A673 (cell line): Measurements from ENCODE around the gene RSBN1. TPM values are rescaled to one million over a fixed set of nuclear protein-coding genes. Genes with fewer than 3 reads are reported as not detected.
"Not testable (repeated sequence)": the region's sequence is repeated elsewhere in the genome, so short reads cannot be mapped to it uniquely, and the experiment has no call there.

Experiments used
- BruUV-seq: library from RNA; stranded (reverse); fragments of 400-500 nt; replicated peaks from 2 replicates; lab custom pipeline; 2021; lab: Mats Ljungman, UMichigan
- CTCF ChIA-PET: fragments of 300-600 bp; sonication (Branson Sonifier 250); formaldehyde crosslinking; loops from one replicate; lab custom pipeline; 2022; ENCODE audit warnings: antibody characterized with exemption; lab: Charles Lee
- POLR2A ChIA-PET: fragments of 300-600 bp; sonication (Branson Sonifier 250); formaldehyde crosslinking; loops from one replicate; lab custom pipeline; 2022; ENCODE audit warnings: antibody characterized with exemption; ENCODE audit not compliant: low non-redundant PET; lab: Charles Lee
- DNase-seq: peaks from one replicate; pipeline ENCODE4 v3.0.0-alpha.2; 2015; ENCODE audit warnings: low spot score
- H3K27ac ChIP-seq: fragments of 200-600 bp; sonication (generic); 2 replicates; pipeline ENCODE4 v1.5.1; 2016; ENCODE audit warnings: mixed run types, low read depth, mild to moderate bottlenecking, mixed read lengths, antibody characterized with exemption, low read length; ENCODE audit not compliant: poor library complexity, severe bottlenecking
- H3K27me3 ChIP-seq: fragments of 200-600 bp; sonication (generic); replicated peaks from 2 replicates; pipeline ENCODE4 v1.6.1; 2017; ENCODE audit warnings: mixed run types, low read depth, mild to moderate bottlenecking, mixed read lengths, antibody characterized with exemption, low read length; ENCODE audit not compliant: insufficient read depth, poor library complexity
- H3K36me3 ChIP-seq: fragments of 200-600 bp; sonication (generic); 2 replicates; pipeline ENCODE4 v1.6.1; 2016; ENCODE audit warnings: mixed run types, mild to moderate bottlenecking, mixed read lengths, antibody characterized with exemption, low read length; ENCODE audit not compliant: insufficient read depth, poor library complexity, severe bottlenecking
- H3K4me1 ChIP-seq: fragments of 200-600 bp; sonication (generic); 2 replicates; pipeline ENCODE4 v1.6.1; 2017; ENCODE audit warnings: mixed run types, mild to moderate bottlenecking, mixed read lengths, antibody characterized with exemption, low read length; ENCODE audit not compliant: insufficient read depth, poor library complexity, severe bottlenecking
- H3K4me3 ChIP-seq: fragments of 200-600 bp; sonication (generic); 2 replicates; pipeline ENCODE4 v1.5.1; 2016; ENCODE audit warnings: low read depth, mixed run types, mild to moderate bottlenecking, mixed read lengths, low read length; ENCODE audit not compliant: poor library complexity, severe bottlenecking
- H3K9me3 ChIP-seq: fragments of 200-600 bp; sonication (generic); 2 replicates; pipeline ENCODE4 v1.6.1; 2016; ENCODE audit warnings: mixed run types, low read depth, mild to moderate bottlenecking, mixed read lengths, antibody characterized with exemption, low read length; ENCODE audit not compliant: poor library complexity, severe bottlenecking
- CTCF ChIP-seq: fragments of 300-800, 200-600 bp; sonication (generic); conservative IDR thresholded peaks from 2 replicates; pipeline ENCODE4 v1.5.1; 2017; ENCODE audit warnings: low read depth, mild to moderate bottlenecking, antibody characterized with exemption, low read length, moderate library complexity, mixed read lengths
- EZH2 ChIP-seq: fragments of 200-600 bp; sonication (generic); IDR thresholded peaks from 2 replicates; pipeline ENCODE4 v1.6.1; 2017; ENCODE audit warnings: borderline replicate concordance, low read depth, mild to moderate bottlenecking, mixed read lengths, antibody characterized with exemption, low read length; ENCODE audit not compliant: poor library complexity, severe bottlenecking
- intact Hi-C: fragments of 100-400 bp; cut with micrococcal nuclease; formaldehyde crosslinking; loops from one replicate; pipeline ENCODE4 v1.10.0; 2022; ENCODE audit not compliant: unreplicated experiment
- total RNA-seq: library from RNA; stranded (reverse); gene quantifications from 2 replicates; pipeline ENCODE4 v1.2.3, GENCODE V29; 2021

The RSBN1 gene
- total RNA-seq, 1 experiment from 2014 or later = 18.3 TPM

- BruUV-seq = no TSS peak
- ChIA-PET POLR2A (no interaction called here), CTCF (interaction anchor here (0.6 kb wide), 2 partner anchors 588 to 690 kb away, joined by 3 to 6 read pairs; no protein-coding TSS in a partner anchor)
- Histone ChIP-seq H3K36me3 (no peaks in the 10 kb centered on the region), H3K27ac (peak overlapping the region; percentile 86), H3K27me3 (no peaks in the 10 kb centered on the region), H3K4me1 (peaks cover 23% of the 10 kb centered on the region), H3K9me3 (no peaks in the 10 kb centered on the region), H3K4me3 (peak overlapping the region; percentile 93)
- TF ChIP-seq CTCF (no peak), EZH2 (no peak)
- intact Hi-C loops = loop anchor here (5.0 kb wide), 1 partner anchor 54 kb away; the partner anchor contains the start of gene RSBN1
- peak; percentile 61 for DNase-seq
Observed at GRCh38 chr1:113758631-113759332, 53.5 kb downstream of the RSBN1 start.

- Histone ChIP-seq H3K27me3 (no peaks in the 10 kb centered on the region), H3K27ac (no peak overlapping the region), H3K4me3 (no peak overlapping the region), H3K9me3 (no peaks in the 10 kb centered on the region), H3K4me1 (peaks cover 23% of the 10 kb centered on the region), H3K36me3 (peaks cover 4% of the 10 kb centered on the region)
- TF ChIP-seq CTCF (no peak), EZH2 (no peak)
- intact Hi-C loops = loop anchor here (5.0 kb wide), 1 partner anchor 56 kb away; the partner anchor contains the start of gene RSBN1
- no peak for DNase-seq
- POLR2A ChIA-PET = no interaction called here
- no TSS peak for BruUV-seq
- CTCF ChIA-PET = no interaction called here
Observed at GRCh38 chr1:113756461-113756860, 55.8 kb downstream of the RSBN1 start.

GRCh38 chr1:113753333-113753732 lies 58.9 kb downstream of the RSBN1 start:
- DNase-seq, H3K27ac ChIP-seq, H3K27me3 ChIP-seq, intact Hi-C loops, H3K36me3 ChIP-seq, POLR2A ChIA-PET, H3K4me3 ChIP-seq, H3K9me3 ChIP-seq, CTCF ChIA-PET, BruUV-seq: not testable (repeated sequence)
- peaks cover 16% of the 10 kb centered on the region for H3K4me1 ChIP-seq

GRCh38 chr1:113751516-113751915 lies 60.8 kb downstream of the RSBN1 start:
- no peak overlapping the region for H3K4me3 ChIP-seq
- H3K4me1 ChIP-seq = peaks cover 6% of the 10 kb centered on the region
- H3K27ac ChIP-seq = no peak overlapping the region
- peaks cover 4% of the 10 kb centered on the region for H3K36me3 ChIP-seq
- no TSS peak for BruUV-seq
- DNase-seq = no peak
- H3K9me3 ChIP-seq = no peaks in the 10 kb centered on the region
- no peak for TF ChIP-seq EZH2
- POLR2A ChIA-PET = no interaction called here
- intact Hi-C loops = no loop called here
- no peaks in the 10 kb centered on the region for H3K27me3 ChIP-seq
- CTCF ChIA-PET = no interaction called here
